ENCODE measurements around the gene CC2D1A.

Gene CC2D1A

GRCh38 chr19:13905634-13906520 is at the start of gene CC2D1A, which contains the start of gene BRME1:
Gene CC2D1A (plus strand): TSS chr19:13906201. CDS start chr19:13906442, 241 bp downstream.
Gene BRME1 (minus strand): TSS chr19:13906117. CDS start chr19:13904892, 1,225 bp downstream.
- DNase-seq (ENCODE audit: low read depth in 2 of 2), result peak; percentile 94 to 96

GRCh38 chr19:13856497-13856896 is 49.5 kb upstream of the CC2D1A start:
- DNase-seq (ENCODE audit: low read depth in 2 of 2), result no peak

GRCh38 chr19:13859361-13859880 is 46.6 kb upstream of the CC2D1A start:
- DNase-seq (ENCODE audit: low read depth in 2 of 2), result no peak

- no peak for DNase-seq (ENCODE audit: low read depth in 2 of 2)
Measured at GRCh38 chr19:13860679-13861391, 45.2 kb upstream of the CC2D1A start.

GRCh38 chr19:13861392-13861713 is 44.6 kb upstream of the CC2D1A start:
- DNase-seq (ENCODE audit: low read depth in 2 of 2), result no peak

- DNase-seq (ENCODE audit: low read depth in 2 of 2), result peak; percentile 81 to 84
Measured at GRCh38 chr19:13861714-13862531, 44.1 kb upstream of the CC2D1A start.

- no peak for DNase-seq (ENCODE audit: low read depth in 2 of 2)
Measured at GRCh38 chr19:13864046-13864666, 41.8 kb upstream of the CC2D1A start.

- DNase-seq (ENCODE audit: low read depth in 2 of 2), result no peak
Measured at GRCh38 chr19:13864667-13865570, 41.1 kb upstream of the CC2D1A start.

- DNase-seq (ENCODE audit: low read depth in 2 of 2), result no peak
Measured at GRCh38 chr19:13865571-13866462, 40.2 kb upstream of the CC2D1A start.

- no peak for DNase-seq (ENCODE audit: low read depth in 2 of 2)
Measured at GRCh38 chr19:13866463-13867046, 39.4 kb upstream of the CC2D1A start.

GRCh38 chr19:13868663-13869062 is 37.3 kb upstream of the CC2D1A start:
- no peak for DNase-seq (ENCODE audit: low read depth in 2 of 2)

GRCh38 chr19:13869281-13869680 is 36.7 kb upstream of the CC2D1A start:
- DNase-seq (ENCODE audit: low read depth in 2 of 2), result no peak

- no peak for DNase-seq (ENCODE audit: low read depth in 2 of 2)
Measured at GRCh38 chr19:13870873-13871272, 35.1 kb upstream of the CC2D1A start.

GRCh38 chr19:13872339-13872694 is 33.7 kb upstream of the CC2D1A start:
- no peak for DNase-seq (ENCODE audit: low read depth in 2 of 2)

- DNase-seq (ENCODE audit: low read depth in 2 of 2), result no peak
Measured at GRCh38 chr19:13872695-13873389, 33.2 kb upstream of the CC2D1A start.

GRCh38 chr19:13873834-13874515 is 32.0 kb upstream of the CC2D1A start:
- no peak for DNase-seq (ENCODE audit: low read depth in 2 of 2)

GRCh38 chr19:13875824-13876223 is 30.2 kb upstream of the CC2D1A start:
- no peak for DNase-seq (ENCODE audit: low read depth in 2 of 2)

- no peak for DNase-seq (ENCODE audit: low read depth in 2 of 2)
Measured at GRCh38 chr19:13876834-13877233, 29.2 kb upstream of the CC2D1A start, which contains the start of gene NANOS3. Gene NANOS3 (plus strand): TSS chr19:13877134. CDS start chr19:13877249, 115 bp downstream.

All from stimulated activated CD8-positive, alpha-beta memory T cell treated with anti-CD3 and anti-CD28 coated beads, Interleukin-15, amount 100 ng/mL, for 48 hours (primary cell).